HG03103 (cell line): Measurements from ENCODE around the gene TMEM214.
A peak's percentile ranks its signal among the peaks of the same experiment; 100 is the strongest.

Source experiments
- ATAC-seq: cut with Tn5 transposase; IDR thresholded peaks from one replicate; pipeline ENCODE4 v1.9.1; 2021; ENCODE audit warnings: low read depth; ENCODE audit not compliant: unreplicated experiment

The TMEM214 gene

DNA sequence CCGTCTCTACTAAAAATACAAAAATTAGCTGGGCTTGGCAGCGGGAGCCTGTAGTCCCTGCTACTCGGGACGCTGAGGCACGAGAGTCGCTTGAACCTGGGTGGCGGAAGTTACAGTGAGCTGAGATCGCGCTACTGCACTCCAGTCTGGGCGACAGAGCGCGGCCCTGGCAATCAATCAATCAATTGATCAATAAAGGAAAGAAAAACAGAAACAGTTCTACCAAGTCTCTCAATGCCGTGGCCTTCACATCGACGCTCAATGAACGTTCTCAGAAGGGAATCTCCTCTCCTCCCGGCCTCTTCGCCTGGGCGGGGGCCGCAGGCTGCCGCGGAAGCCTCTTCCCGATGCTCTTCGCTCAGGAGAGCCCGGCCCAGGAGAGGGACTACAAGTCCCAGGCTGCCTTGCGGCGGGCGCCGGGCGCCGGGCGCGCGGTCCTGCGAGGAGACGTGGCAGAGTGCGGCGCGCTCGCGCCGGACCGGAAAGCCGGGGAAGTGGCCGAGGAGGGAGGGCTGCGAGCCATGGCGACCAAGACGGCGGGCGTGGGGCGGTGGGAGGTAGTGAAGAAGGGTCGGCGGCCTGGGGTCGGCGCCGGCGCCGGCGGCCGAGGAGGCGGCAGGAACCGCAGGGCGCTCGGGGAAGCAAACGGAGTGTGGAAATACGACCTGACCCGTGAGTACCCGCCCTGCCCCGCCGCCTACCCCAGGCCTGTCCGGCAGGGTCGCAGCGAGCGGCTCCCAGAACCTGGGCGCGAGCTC, at the start of gene TMEM214:
Gene TMEM214 (plus strand): TSS at position 471 of the 758 bp plus-strand sequence. CDS start 51 bp downstream, at position 522.
- peak; percentile 86 for ATAC-seq

GRCh38 chr2:26983746-26984145, 49.0 kb upstream of the TMEM214 start:
- no peak for ATAC-seq

GRCh38 chr2:26985807-26986206, 47.0 kb upstream of the TMEM214 start:
- no peak for ATAC-seq

DNA sequence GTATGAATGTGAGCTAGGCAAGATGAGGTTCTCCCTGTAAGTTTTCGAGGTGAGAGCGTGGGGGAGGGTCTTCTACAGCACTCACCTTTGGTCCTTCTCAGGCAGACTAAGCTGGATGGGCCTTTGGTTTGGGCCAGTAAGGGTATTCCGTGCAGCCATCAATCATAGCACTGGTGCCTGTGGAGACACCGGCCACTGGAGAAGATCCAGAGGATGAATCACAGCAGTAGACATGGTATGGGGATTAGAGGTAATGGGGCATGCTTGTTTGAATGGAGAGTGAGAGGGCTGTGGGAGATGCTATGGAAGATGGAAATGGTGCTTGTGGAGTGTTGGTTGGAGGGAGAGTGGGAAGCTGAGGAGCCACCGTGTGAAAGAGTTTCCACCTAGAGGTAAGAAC, 46.2 kb upstream of the TMEM214 start:
- no peak for ATAC-seq

GRCh38 chr2:26988058-26988860, 44.5 kb upstream of the TMEM214 start:
- no peak for ATAC-seq

- no peak for ATAC-seq
Observed at GRCh38 chr2:26989156-26989555, 43.6 kb upstream of the TMEM214 start.

GRCh38 chr2:26991717-26992116, 41.0 kb upstream of the TMEM214 start:
- no peak for ATAC-seq

GRCh38 chr2:26993768-26994167, 39.0 kb upstream of the TMEM214 start:
- no peak for ATAC-seq

GRCh38 chr2:26994983-26995382, 37.8 kb upstream of the TMEM214 start:
- ATAC-seq, result no peak

DNA sequence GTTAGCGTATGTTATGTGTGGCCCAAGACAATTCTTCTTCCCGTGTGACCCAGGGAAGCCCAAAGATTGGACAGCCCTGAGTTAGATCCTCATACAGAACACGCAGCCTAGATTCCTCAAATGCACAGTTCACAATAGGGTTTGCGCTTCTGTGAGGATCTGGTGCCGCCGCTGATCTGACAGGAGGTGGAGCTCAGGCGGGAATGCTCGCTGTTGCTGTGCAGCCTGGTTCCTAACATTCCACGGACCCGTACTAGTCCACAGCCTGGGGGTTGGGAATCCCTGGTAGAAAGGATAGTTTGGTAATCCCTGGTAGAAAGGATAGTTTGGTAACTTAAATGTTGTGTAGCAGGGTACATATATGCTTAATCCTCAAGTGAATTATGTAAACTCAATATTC, 35.4 kb upstream of the TMEM214 start:
- no peak for ATAC-seq

- ATAC-seq, result no peak
Observed at GRCh38 chr2:26998323-26998722, 34.4 kb upstream of the TMEM214 start.

DNA sequence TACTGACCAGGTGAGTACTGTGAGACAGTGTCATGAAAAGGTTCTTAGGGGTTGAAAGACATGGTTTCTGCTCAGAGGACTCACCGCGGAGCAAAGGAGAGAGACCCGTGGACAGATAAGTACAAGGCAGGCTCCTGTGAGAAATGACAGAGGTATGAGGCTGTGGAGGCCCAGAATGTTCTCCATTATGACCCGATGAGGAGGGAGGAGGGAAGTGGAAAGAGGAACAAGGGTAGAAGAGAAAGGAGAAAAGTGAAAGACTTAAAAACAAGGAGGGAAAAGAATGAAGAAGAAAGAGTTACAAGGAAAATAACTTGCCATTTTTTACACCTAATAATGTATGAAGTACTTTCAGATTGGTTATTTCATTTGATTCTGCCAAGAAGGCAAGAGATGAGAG, 32.5 kb upstream of the TMEM214 start:
- ATAC-seq, result no peak

- no peak for ATAC-seq
Observed at GRCh38 chr2:27000995-27001394, 31.8 kb upstream of the TMEM214 start.

- no peak for ATAC-seq
Observed at GRCh38 chr2:27001950-27002349, 30.8 kb upstream of the TMEM214 start.

GRCh38 chr2:27003007-27003406, 29.8 kb upstream of the TMEM214 start:
- ATAC-seq, result no peak

GRCh38 chr2:27003857-27004256, 28.9 kb upstream of the TMEM214 start:
- no peak for ATAC-seq

DNA sequence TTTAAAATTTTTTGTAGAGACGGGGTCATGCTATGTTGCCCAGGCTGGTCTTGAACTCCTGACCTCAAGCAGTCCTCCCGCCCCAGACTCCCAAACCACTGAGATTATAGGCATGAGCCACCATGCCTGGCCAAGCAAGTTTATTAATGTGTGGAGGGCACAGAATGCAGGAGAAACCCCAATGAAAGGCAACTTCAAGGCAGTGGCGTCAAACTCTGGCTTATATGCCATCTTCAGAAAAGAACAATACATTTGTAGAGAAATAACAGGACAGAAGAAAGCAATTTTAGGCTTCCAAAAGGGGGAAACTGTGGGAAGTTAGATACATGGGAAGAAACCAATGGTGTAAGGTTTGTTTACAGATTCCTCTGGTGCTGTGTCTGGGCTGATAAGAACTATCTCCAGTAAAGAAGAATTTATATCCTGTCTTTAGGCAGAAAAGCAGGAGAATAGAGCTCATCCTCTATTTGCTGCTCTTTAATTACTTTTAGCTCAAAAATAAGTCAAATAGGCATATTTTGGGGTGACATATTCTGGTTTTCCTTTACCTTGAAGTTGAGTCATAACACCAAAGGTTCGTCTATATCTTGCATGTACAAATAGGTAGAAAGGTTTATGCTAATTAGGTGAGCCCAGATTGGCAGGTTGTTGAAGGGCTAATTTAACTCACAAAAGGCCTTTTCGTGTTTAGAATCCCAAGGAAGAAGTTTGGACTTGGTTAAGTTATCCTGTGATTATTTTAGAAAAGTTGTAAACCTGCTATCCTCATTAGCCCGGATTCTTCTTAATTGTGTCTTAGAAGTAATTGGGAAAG, 26.0 kb upstream of the TMEM214 start:
- ATAC-seq, result no peak

GRCh38 chr2:27007416-27008374, 25.1 kb upstream of the TMEM214 start:
- no peak for ATAC-seq

- no peak for ATAC-seq
Observed at GRCh38 chr2:27008678-27009077, 24.1 kb upstream of the TMEM214 start.

- ATAC-seq, result no peak
Observed at GRCh38 chr2:27009083-27009482, 23.7 kb upstream of the TMEM214 start.
